H7 (cell line): ENCODE data around the gene KIAA1217. TPM values are rescaled to one million over a fixed set of nuclear protein-coding genes. Genes with fewer than 3 reads are reported as not detected.

Source experiments
- DNase-seq: peaks from one replicate; pipeline ENCODE4 v3.0.0; 2012
- H3K27me3 ChIP-seq: 2 replicates; pipeline ENCODE4 v1.6.0; 2011; ENCODE audit warnings: mild to moderate bottlenecking, low read length; ENCODE audit not compliant: control insufficient read depth, insufficient read depth
- H3K36me3 ChIP-seq: replicated peaks from 2 replicates; pipeline ENCODE4 v1.5.1; 2011; ENCODE audit warnings: low read length; ENCODE audit not compliant: control insufficient read depth, insufficient read depth
- H3K4me3 ChIP-seq: 2 replicates; pipeline ENCODE4 v1.5.1; 2011; ENCODE audit warnings: low read depth, mild to moderate bottlenecking, control low read depth, low read length, moderate library complexity; ENCODE audit not compliant: insufficient read depth
- total RNA-seq: library from RNA; depleted of rRNA; stranded (reverse); fragments of >200 nt; shearing (Covaris generic); gene quantifications from 2 replicates; pipeline ENCODE4 v1.2.3, GENCODE V29; 2014

The KIAA1217 gene
- total RNA-seq, 1 experiment from 2014 or later, result 3.0 TPM

DNA sequence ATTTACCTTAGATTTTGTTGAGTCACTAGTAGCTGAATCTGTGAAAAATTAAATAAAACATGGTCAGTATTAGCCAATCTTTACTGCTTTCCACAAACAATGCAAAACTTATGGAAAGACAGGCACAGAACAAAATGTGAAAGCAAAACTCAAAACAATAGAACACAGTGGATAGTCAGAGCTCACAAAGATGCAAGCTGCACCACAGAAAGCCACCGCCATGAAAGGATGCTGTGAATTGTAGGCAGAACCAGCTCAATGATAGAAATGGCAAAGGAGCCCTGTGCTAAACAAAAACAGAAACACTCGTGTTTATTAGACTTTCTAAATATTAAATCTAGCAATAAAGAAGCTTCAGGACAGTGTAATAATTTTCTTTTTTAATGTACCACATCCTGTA lies 380.3 kb downstream of the KIAA1217 start:
- DNase-seq, result no peak
- Histone ChIP-seq H3K27me3 (no peaks in the 10 kb centered on the region), H3K36me3 (peaks cover 2% of the 10 kb centered on the region), H3K4me3 (no peak overlapping the region)

DNA sequence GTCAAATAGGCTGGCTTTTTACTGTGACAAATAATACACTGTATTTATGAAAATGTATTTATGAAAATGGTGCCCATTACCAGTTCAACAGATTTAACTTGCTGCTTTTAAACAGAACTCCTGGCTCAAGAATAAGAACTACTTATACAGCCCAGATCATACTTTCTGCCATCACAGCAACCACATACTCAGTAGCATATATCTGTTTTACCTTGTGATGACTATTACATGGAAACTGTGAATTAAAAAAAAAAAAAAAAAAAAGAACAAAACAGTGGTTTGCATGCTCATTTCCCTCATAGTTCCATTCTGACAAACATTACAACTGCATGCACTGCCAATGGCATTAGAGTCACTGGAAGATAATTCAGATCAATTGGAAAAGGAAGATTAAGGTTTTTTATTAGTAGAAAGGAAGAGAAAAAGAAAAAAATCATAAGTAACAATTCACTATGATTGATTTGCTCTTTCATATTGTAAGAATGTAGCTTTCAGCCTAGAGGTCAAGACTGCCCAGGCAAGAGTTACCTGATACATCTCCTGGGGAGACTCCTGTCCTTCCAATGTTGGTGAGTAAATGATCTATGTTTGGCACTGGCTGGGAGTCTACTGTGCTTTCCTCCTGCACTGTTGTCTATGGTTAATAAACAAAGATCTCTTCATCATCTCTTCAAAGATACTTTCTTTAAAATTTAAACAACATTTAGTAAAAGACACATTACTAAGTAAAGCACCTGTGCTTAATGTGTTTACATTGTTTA lies 381.9 kb downstream of the KIAA1217 start:
- H3K36me3 ChIP-seq, result peaks cover 3% of the 10 kb centered on the region
- H3K4me3 ChIP-seq, result no peak overlapping the region
- H3K27me3 ChIP-seq, result no peaks in the 10 kb centered on the region
- DNase-seq, result no peak

DNA sequence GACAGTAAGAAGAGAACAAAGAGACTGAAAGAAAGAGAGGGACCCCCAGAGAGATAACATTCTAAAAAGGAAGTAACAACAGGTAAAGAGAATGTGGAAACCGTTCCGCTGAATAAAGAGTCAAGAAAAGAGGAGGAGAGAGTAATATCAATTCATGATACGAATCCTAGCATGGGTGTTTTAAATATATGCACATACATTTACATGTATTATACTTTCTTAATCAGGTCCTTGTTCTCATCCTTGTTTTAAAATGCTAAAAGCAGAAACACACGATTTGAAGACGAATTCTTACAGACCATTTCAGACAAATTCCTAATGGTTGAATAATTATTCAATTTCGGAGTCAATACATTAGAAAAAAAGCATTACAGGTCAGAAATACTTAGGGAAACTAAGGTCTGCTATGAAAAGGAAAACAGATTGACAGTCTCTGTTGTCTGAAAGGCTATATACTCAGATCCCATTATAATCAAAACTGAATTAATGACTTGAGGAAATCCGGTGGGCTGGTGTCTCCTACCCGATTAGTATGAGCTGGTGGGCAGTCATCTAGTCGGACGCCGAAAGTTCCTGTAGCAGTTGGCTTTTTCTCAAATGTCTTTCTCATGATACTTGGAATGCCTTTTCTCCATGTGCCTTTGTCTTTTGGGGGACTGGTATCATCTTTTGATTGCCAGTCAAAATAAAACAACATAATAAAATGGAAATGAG lies 387.4 kb downstream of the KIAA1217 start:
- peaks cover 2% of the 10 kb centered on the region for H3K36me3 ChIP-seq
- DNase-seq, result no peak
- no peaks in the 10 kb centered on the region for H3K27me3 ChIP-seq
- no peak overlapping the region for H3K4me3 ChIP-seq

DNA sequence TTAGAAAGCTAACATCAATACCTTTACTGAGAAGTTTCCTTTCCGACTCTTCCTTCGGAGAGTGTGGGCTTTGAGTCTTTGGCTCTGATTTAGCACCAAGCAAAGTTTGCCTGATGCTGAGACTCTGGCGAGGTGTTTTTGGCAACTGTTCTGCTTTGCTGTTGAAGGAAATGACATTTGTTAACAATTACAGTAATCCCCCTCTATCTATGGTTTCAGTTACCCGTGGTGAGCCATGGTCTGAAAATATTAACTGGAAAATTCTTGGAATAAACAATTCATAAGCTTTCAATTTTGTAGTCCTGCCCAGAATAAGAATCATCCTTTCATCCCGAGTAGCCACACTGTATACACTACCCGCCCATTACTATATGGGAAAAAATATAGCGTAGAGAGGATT lies 388.5 kb downstream of the KIAA1217 start:
- Histone ChIP-seq H3K36me3 (peaks cover 2% of the 10 kb centered on the region; the same call in 1 of the 2 replicates), H3K4me3 (no peak overlapping the region), H3K27me3 (no peaks in the 10 kb centered on the region)
- no peak for DNase-seq
